Raji (cell line): ENCODE data around the gene NLE1.

Experiments
- POLR2A ChIP-seq: IDR thresholded peaks from 2 replicates; pipeline ENCODE4 v1.6.1; 2011; ENCODE audit warnings: low read depth, low read length, control low read depth; ENCODE audit not compliant: insufficient read depth

NLE1 gene

DNA sequence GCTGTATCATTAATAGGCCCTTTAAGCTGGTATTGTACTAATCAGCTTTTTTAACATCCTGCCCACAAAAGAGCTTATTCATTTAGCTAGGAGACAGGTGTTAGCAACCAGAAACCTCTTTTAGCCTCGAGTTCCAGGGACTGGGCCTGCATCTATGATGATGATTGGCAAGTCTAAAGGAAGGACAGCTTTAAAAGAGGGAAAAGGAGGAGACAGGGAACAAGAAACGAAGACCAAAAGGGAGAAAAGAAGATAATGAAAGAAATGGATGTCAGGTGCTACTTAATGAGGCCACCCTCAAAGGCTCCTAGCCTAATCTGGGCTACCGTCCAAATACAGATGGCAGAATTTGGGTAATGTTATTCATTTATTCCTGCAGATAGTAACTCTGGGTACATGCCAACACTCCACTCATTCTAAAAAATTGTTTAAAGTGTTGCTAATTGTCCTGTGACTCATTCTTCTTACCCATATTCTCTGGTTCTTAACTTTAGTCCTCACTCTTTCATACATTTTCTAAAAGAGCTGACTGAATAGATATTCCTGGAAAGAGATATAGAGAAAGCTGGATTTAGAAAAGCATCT lies 59.9 kb downstream of the NLE1 start:
- TF ChIP-seq POLR2A = no peak

- no peak for TF ChIP-seq POLR2A
These were observed 60.5 kb downstream of the NLE1 start for GRCh38 chr17:35081638-35082037.

GRCh38 chr17:35080536-35080935 lies 61.6 kb downstream of the NLE1 start:
- TF ChIP-seq POLR2A = peak; percentile 26; the same call in 1 of the 2 replicates

DNA sequence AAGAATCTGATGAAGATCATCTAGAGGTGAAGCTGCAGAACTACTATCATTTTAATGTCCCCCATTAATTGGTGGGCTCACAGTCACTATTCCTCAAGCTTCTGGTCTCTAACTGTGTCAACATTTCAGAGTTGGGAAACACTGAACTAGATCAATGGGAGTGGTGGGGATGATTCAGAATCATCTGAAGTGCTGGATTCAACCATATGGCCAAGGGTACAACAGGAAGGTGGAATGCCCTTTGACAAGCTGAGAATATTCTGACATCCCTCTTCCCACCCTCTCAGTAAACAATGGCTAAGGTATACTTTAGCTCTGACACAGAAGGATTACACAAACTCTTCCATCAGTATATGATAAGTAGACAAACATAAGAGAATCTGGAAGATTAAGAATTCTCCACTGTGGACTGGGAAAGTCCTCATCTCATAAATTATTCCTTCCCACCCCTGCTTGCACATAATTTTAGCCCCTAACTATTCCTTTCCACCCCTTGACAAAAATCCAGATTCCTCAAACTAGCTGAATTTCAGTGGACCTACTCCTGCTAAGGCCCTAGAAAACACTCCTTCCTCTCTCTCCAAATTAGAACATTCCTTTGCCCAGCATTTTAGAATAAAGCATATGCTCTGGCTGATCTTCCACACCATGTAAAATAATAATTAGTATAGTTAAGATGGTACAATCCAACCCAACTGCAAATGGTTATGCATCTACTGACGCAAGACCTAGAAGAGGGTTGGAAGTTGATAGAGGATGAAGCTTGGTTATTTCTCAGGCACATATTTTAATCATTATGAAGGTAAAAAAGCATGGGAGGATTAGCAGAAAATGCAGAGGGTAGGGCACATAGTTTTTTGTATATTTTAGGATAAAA lies 62.3 kb downstream of the NLE1 start:
- no peak for TF ChIP-seq POLR2A
